GM12874 (cell line): ENCODE measurements around the gene BTK.

Source experiments
- TF ChIP-seq, protein P1 (sequence below): IDR thresholded peaks from 2 replicates; pipeline ENCODE4 v1.5.1; 2011; ENCODE audit warnings: low read depth, mild to moderate bottlenecking, control low read depth, low read length, moderate library complexity; ENCODE audit not compliant: insufficient read depth

The BTK gene

DNA sequence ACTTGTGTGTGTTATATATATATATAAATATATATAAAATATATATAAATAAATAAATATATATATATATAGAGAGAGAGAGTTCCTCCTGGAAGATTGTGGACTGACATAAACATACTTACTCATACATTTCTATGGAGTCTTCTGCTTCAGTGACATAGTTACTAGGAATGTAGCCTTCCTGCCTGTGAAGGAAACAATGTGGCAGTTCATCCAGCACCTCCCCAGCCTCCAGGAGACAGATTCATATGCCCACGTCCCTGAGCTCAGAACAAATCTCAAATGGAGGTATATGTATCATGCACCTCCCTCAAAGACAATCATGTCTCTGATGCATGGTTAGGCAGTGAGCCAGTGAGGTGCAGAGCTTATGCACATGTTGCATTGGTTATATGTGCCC lies 26.0 kb downstream of the BTK start:
- TF ChIP-seq, protein P1, sequence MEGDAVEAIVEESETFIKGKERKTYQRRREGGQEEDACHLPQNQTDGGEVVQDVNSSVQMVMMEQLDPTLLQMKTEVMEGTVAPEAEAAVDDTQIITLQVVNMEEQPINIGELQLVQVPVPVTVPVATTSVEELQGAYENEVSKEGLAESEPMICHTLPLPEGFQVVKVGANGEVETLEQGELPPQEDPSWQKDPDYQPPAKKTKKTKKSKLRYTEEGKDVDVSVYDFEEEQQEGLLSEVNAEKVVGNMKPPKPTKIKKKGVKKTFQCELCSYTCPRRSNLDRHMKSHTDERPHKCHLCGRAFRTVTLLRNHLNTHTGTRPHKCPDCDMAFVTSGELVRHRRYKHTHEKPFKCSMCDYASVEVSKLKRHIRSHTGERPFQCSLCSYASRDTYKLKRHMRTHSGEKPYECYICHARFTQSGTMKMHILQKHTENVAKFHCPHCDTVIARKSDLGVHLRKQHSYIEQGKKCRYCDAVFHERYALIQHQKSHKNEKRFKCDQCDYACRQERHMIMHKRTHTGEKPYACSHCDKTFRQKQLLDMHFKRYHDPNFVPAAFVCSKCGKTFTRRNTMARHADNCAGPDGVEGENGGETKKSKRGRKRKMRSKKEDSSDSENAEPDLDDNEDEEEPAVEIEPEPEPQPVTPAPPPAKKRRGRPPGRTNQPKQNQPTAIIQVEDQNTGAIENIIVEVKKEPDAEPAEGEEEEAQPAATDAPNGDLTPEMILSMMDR = no peak

DNA sequence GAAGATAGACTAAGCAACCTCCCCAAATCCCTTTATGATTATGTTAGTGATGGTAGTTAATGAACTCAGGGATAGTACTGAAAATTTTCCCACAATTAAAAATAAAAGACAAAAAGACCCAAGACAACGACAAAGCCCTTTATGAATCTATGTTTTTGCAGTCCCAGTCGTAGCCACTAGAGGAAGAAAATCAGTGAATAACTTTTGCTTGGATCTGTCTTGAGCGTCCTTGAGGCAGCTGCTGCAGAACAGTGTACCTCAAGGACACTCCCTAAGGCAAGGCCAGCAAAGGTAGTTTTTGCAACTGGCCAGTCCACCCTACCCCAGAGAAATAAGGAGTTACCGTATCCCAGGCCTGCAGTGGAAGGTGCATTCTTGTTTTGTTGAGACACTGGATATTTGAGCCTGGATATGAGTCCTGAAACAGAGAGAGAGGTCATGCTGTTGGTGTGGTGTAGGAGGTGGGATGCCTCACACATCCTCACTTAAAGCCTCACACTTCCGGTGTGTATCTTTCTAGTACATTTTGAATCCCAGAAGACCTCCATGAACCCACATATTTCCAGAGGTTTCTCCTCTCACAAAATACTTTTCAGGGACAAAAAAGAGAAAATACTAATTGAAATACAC lies 28.7 kb downstream of the BTK start:
- TF ChIP-seq, protein P1 = peak; percentile 13; the same call in 1 of the 2 replicates

DNA sequence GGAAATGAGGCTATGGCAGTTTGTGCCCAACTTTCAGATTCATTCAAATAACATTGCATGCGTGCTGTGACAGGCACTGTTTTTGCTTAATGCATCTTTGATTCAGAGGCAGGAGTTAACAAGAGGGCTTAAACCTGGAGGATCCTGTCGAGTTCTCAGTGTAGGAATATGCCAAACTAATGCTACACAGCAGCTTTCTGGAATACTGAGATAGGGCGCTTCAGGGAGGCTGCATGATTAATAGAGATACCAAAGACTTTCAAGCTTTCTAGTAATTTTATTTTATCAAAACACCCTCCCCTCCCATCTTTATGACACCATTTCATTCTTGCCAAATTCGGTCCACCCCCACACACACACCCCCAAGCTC lies 36.8 kb downstream of the BTK start:
- TF ChIP-seq, protein P1 = no peak

DNA sequence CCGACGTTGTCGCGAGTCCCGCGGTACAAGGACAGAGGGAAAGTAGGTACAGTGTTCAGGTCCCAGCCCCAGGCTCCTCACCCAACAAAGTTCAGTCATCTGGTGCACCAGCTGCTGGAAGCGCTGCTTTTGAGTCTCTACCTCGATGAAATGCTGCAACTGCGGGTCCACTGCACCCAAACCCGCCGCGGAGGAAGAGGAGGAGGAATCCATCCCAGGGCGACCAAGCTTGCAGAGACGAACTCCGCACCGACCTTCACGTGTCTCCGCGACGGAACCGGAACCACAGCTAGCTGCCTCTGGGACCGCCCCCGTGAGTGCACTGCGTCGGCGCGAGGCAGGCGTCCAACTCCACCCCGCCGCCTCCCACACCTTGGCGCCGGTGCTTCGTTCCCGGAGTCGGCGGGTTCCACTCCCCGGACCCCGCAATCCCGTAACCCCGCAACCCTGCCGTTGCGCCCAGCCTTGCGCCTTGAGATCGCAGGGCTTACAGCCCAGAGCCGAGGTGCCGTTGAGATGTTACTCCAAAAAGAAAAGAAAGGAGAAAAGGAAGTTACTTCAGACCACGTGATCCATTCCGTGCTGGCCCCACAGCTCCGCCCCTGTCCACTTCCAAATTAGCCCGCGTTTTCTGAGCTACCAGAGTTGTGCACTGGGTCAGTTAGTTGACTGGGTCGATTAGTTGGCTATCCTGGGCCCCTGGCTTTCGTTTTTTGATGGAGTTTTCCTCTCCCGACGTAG lies 37.4 kb downstream of the BTK start, which contains the start of gene TIMM8A:
TIMM8A (minus strand) TSS at position 291 of the 741 bp plus-strand sequence; CDS start at position 213, 78 bp downstream.
- TF ChIP-seq, protein P1 = no peak

DNA sequence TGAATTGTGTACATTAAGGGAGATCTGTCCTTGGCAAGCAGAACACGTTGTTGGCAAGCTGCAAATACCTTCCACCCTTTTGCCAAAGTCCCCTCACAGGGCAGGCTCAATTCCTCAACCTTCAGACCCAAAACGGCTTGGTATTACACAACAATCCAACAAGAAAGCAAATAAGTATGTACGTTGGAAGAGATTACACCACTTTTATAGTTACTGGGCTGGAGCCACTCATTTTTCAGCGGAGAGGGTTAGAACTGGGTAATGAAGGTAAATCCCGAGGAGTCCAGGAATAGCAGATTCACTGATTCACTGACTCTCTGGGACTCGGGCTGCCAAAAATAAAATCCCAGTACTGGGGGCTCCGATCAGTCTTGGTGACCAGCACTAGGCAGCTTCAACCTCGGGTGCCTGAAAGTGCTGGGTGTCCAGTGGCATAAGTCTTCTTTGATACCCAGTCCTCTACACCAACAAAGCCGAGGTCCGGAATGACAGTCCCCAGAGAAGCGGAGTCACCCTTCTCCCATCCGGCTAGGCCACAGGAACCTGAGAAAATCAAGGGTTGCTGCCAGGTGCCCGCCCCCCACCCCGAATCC lies 38.0 kb downstream of the BTK start:
- TF ChIP-seq, protein P1 = no peak

DNA sequence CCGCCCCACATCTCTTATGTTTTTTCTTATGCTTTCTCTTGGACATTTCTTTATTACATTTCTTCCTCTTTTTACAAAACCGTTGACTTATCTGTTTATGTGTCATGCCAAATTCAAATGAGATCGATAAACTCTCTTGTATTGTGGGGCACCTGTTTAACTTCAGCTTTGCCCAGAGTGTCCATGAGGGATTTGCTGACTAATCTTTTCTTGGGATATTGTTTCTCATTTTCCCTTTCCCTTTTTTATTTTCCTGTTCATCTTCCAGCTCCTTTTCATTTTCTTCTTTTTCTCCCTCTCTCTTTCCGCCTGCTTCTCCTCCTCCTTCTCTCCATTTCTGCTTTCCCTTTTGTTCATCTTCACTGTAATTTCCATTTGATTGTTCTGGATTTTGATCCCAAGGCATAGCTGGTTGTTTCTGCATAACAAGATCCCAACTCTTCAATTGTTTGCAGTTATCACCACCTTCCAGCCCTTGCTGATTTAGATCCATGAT lies 48.2 kb downstream of the BTK start:
- TF ChIP-seq, protein P1 = no peak

DNA sequence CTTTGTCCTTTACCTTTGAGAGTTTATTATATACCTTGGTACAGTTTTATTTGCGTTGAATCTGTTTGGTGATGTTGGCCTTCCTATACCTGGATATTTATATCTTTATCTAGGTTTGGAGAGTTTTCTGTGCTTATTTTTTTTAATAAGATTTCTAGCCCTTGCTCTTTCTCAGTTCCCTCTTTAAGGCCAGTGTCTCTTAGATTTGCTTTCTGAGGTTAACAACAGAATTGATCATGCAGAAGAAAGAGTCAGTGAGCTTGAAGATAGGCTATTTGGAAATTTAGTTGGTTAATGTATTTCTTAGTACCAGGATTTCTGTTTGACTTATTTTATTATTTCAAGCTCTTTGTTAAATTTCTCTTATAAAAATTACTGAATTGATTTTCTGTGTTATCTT lies 82.2 kb downstream of the BTK start:
- TF ChIP-seq, protein P1 = no peak
